RPMI7951 (cell line): ENCODE measurements around the gene NUDT6. TPM values are rescaled to one million over a fixed set of nuclear protein-coding genes. Genes with fewer than 3 reads are reported as not detected.

ENCODE experiments used
- DNase-seq: peaks from one replicate; pipeline ENCODE4 v3.0.0-alpha.2; 2012; ENCODE audit warnings: low read depth
- total RNA-seq: library from RNA; depleted of rRNA; stranded (reverse); fragments of >200 nt; shearing (Covaris generic); gene quantifications from 2 replicates; pipeline ENCODE4 v1.2.3, GENCODE V29; 2014

The NUDT6 gene
- total RNA-seq, 1 experiment from 2014 or later = 17.9 TPM

DNA sequence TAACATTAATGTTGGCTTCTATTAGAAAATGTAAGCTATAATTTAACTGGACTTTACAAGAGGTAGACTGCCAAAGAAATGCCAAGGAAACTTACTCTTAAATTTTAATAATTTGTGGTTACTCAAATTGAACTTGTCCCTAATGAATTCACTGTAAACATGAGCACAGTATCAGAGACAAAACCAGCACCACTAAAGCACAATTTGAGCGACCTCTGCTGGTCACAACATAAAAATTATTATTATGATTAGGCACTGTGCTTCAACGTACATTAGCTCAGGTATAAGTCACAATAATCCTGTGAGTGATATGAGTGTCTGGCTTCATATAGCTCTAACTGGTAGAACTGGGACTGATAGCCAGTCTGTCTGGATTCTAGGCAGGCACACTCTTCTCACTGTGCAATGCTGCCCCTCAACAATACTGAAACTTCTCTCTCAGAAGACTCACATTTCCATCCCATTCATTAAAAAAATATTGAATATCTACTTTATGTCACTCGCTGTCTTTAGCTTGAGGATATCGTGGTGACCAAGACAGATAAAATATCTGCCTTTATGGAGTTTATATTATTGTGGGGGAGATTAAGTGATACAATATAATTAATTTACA is 8.0 kb downstream of the NUDT6 start:
- peak; percentile 24 for DNase-seq

DNA sequence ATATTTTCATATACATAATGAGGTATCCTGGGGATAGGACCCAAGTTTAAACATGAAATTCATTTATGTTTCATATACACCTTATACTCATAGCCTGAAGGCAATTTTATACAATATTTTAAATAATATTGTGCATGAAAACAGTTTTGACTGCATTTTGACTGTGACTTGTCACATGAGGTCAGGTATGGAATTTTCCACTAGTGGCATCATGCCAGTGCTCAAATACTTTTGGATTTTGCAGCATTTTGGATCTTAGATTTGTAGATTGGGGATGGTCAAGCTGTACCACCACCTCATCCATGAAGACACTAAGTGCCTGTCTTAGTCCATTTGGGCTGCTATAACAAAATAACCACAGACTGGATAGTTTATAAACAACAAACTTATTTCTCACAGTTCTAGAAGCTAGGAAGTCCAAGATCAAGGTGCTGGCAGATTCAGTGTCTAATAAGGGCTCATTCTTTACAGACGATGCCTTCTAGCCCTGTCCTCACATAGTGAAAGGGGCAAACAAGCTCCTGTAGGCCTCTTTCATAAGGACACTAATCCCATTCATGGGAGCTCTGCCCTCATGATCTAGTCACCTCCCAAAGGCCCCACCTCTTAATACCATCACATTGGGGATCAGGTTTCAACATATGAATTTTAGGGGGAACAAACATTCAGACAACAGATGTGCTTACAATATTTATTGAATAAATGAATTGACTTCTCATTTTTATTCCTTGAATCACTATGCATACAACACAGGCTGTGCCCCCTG is 9.4 kb downstream of the NUDT6 start:
- peak; percentile 13 for DNase-seq

DNA sequence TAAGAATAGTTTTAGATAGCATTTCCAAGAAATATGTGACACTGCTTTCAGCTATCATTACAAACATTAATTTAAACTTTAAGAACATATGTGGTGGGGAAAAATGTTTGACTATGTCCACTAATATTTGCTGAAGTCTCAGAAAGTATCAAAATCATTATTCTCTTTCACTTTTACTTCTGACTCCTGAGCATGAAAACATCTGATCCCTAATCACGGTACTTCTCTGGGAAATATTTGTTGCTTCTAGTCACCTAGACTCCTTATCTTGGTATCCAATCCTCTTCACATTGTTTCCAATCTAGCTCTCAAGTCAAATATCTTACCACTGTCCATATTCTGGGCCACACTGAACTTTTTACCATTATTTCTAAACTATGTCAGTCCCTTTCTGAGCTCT is 10.8 kb downstream of the NUDT6 start:
- no peak for DNase-seq

DNA sequence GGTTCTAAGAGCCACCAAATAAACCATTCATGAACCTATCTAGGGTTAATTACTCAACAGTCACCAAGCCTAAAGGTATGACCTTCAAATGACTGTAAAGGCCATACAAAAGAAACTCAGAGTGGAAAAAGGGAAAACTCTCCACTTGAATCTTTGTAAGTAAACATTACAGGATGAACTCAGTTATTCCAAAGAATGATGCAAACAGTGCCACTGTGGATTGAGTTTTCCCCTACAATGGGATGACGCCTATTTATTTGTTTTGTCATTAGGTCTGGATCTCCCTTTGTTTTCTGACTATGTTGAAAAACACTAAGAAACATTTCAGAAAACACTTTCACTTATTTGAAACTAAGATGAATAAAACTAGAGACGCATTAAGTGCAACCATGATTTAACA is 12.7 kb downstream of the NUDT6 start:
- no peak for DNase-seq

DNA sequence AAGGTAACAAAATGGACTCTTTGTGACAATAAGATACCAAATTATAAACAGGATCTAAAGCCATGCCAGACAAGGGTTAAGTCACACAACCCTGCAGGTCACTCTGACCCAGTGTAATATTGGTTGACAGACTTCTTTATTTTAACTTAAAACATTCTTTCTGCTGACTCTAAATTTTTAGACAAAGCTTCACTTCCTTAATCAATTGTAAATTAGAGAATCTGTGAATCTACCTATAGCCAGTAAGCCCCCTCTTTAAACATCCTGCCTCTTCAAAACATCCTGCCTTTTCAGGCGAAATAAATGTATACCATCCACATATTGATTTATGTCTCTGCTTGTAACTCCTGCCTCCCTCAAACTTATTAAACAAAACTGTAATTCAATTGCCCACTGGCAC is 14.2 kb downstream of the NUDT6 start:
- DNase-seq = no peak

DNA sequence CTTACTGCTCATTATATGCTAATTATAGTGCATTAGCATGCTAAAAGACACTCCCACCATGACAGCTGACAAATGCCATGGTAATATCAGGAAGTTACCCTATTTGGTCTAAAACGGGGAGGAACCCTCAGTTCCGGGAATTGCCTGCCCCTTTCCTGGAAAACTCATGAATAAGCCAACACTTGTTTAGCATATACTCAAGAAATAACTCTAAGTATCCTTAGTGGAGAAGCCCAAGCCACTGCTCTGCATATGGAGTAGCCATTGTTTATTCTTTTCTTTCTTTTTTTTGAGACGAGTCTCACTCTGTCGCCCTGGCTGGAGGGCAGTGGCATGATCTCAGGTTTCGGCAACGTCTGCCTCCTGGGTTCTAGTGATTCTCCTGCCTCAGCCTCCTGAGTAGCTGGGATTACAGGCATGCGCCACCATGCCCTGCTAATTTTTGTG is 15.5 kb downstream of the NUDT6 start:
- DNase-seq = no peak

DNA sequence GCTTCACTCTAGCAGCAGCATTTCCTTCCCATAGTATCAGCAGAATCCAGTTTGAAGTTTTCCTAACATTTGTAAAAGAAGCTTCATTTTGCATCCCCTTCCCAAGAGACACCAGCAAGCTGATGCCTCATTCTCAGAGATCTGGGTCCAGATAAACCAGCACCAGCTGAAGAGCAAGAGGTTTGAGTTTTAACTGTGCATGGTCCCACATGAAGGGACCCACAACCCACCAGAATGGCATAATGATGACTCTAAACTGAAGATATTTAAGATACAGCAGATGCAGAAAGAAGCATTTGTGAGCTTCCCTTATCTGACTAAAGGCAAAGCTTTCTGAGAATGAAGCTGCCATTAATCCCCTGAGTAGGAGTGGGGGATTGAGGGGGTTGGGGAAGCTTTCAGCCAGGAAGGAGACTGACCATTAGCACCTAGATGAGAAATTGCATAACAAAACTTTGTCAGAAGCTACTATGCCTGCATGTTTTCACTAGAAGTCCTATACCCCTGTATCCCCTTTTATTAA is 18.6 kb downstream of the NUDT6 start:
- no peak for DNase-seq

DNA sequence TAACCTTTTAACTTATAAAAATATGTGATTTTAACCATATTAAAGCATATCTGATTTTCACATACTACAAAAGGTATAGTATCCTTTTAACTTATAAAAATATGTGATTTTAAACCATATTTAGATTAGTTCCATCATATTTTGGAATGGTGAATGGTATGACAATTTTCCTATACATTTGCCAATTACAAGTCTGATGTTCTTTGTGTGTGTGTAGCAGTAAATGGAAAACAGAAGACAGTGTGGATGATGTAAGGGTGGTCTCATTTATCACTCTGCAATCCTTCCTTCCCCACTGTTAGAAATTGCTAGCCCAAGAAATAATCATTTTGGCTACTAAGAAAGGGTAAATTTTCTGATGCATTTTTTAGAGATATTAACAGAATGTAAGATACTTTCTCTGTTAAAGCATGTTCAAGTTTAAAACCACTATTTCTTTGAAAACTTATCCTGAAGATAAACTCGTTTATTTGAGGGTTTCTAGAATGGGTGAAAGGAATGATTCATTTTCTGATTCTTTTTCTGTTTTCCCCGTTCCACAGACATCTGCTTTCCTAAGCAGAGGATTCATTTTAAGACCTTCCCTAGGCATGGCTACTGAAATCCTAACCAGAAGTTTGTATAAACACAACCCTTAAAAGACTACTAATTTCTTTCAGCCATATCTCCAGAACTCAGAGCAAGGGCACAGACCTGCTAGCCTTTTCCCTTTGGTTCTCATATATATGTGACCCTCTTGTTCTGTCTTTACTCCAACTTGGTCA is 21.0 kb downstream of the NUDT6 start:
- DNase-seq = no peak

DNA sequence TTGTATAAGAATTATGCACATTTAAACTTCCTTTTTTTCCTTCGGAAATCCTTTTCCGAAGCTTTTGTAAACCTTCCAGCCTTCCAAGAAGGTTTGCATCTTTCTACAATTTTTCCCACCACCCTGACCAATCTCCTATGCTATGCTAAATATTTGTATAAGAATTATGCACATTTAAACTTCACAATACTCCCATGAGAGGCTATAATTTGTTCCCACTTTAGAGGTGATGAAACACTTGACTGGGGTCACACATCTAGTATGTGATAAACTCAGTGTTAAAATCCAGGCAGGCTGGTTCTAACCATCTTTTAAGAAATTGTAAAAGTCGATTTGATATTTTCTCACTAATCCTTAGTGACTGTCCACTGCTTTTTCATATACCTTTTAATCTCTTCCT is 22.1 kb downstream of the NUDT6 start:
- DNase-seq = no peak

DNA sequence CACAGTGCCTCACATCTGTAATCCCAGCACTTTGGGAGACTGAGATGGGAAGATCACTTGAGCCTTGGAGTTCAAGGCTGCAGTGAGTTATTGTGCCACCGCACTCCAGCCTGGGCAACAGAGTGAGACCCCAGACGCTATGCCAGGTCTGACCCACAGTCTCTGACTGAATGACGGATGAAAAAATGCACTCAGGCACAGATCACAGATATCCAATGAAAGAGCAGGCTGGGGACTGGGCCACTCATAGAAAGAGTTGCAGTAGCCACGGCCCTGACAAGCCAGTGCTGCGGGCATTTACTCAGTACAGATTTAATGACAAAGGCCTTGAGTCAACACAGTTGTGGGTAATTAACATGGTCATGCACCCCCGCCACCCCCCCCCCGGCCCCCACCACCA is 22.7 kb downstream of the NUDT6 start:
- no peak for DNase-seq

DNA sequence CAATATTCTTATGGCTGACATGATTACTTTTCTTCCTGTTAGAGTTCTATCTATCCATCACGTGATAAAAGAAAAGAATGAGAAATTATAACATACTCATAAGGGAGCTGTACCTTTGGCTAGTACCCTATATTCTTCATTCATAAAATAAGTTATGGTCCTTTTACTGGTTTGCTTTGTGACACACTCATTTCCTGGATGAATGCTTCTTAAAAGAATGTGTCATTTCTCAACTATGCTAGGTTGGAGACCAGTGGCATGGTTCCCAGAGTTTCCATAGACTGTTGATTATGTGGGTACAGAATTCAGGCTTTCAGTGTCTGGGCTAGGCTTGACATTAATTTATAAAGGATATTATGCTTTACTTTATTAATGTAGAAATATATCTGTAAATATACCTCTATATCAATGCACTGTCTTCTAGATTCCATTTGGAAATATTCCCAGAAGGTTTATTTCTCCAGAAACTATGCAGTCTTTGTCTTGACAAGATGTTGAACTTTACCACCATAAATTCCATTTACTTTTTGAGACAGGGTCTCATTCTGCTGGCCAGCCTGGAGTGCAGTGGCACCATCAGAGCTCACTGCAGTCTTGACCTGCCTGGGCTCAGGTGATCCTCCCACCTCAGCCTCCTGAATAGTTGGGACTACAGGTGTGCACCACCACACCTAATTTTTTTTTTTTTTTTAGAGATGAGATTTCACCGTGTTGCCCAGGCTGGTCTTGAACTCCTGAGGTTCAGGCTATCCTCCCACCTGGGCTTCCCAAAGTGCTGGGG is 23.8 kb downstream of the NUDT6 start:
- DNase-seq = peak; percentile 88

DNA sequence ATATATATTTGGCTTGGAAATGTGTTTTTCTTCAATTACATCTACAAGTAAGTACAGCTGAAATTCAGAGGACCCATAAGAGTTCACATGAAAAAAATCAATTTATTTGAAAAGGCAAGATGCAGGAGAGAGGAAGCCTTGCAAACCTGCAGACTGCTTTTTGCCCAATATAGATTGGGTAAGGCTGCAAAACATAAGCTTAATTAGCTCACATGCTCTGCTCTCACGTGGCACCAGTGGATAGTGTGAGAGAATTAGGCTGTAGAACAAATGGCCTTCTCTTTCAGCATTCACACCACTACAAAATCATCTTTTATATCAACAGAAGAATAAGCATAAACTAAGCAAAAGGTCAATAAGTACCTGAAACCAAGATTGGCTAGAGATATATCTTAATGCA is 26.1 kb downstream of the NUDT6 start:
- DNase-seq = no peak

DNA sequence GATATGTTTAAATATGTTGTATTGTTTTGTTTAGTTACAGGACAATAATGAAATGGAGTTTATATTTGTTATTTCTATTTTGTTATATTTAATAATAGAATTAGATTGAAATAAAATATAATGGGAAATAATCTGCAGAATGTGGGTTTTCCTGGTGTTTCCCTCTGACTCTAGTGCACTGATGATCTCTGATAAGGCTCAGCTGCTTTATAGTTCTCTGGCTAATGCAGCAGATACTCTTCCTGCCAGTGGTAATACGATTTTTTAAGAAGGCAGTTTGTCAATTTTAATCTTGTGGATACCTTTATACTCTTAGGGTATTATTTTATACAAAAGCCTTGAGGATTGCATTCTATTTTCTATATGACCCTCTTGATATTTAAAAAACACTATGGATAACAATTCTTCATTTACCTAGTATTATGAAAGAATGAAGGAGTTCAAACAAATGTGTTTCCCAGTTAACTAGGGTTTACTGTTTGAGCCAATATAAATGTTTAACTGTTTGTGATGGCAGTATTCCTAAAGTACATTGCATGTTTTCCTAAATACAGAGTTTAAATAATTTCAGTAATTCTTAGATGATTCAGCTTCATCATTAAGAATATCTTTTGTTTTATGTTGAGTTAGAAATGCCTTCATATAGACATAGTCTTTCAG is 26.9 kb downstream of the NUDT6 start:
- no peak for DNase-seq

DNA sequence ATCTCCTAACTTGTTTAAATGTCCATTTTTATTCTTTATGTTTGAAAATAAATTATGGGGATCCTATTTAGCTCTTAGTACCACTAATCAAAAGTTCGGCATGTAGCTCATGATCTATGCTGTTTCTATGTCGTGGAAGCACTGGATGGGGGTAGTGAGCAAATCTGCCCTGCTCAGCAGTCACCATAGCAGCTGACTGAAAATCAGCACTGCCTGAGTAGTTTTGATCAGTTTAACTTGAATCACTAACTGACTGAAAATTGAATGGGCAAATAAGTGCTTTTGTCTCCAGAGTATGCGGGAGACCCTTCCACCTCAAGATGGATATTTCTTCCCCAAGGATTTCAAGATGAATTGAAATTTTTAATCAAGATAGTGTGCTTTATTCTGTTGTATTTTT is 27.6 kb downstream of the NUDT6 start:
- DNase-seq = no peak

DNA sequence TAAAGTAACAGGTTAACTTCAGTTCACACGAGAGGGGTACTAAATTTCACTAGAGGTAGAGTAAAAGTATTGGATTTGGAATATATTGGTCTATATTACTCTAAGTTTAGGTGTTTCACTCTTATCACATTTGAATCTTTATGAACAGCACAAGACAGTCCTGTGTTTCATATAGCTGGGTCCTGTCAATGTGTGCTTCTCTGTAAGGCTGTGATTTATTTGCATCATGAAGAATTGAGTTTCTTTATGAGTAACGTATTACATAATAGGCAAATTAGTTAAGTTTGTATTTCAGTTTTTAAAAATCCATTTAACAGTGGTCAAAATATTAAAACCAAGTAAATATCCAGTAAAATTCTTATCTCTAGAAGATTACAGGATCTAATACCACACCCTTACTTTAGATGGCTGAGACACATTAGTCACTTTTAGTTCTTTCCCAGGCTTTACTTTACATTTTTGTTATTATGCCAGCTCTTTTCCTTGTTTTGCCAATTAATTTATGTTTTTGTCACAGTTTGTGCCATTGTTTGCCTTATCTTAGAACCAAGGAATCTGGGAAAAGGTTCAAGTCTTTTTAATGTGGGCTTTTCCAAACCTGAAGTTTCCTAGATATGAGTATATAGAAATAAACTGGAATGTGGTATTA is 32.1 kb downstream of the NUDT6 start:
- no peak for DNase-seq

DNA sequence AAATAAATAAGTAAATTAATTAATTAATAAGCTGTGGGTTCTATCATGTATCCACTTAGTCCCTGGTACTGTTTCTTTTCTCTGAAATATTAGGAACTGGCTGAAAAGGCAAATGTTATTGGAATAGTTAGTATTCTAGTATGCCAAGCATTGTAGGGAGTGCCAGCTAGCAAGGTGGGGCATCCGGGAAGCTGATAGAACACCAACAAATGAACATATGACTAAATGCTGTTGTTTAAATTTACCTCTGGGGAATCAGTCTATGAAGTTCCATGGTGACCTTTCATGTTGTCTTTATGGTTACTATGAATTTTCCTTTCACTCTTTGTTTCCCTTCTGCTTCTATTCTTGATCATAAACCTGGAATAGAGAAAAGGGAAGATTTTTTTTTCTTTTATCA is 32.7 kb downstream of the NUDT6 start:
- DNase-seq = no peak

DNA sequence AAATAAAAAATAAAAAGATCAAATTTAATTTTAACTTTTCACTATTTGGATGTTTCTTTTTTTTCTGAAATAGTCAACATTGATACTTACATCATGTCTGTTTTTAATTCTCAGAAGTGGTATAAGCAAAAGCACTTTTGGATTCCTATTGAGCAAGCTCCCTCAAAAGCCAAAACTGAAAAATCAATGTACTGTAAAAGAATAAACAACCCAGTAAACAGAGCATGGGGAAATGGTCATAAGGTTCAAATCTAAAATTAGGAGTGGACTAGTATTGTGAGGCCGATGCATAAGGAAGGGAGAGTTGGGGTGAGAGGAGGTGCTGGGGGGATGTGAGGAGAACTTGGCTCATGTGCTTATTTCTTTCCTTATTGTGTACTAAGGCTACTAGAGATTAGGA is 37.9 kb downstream of the NUDT6 start:
- no peak for DNase-seq

DNA sequence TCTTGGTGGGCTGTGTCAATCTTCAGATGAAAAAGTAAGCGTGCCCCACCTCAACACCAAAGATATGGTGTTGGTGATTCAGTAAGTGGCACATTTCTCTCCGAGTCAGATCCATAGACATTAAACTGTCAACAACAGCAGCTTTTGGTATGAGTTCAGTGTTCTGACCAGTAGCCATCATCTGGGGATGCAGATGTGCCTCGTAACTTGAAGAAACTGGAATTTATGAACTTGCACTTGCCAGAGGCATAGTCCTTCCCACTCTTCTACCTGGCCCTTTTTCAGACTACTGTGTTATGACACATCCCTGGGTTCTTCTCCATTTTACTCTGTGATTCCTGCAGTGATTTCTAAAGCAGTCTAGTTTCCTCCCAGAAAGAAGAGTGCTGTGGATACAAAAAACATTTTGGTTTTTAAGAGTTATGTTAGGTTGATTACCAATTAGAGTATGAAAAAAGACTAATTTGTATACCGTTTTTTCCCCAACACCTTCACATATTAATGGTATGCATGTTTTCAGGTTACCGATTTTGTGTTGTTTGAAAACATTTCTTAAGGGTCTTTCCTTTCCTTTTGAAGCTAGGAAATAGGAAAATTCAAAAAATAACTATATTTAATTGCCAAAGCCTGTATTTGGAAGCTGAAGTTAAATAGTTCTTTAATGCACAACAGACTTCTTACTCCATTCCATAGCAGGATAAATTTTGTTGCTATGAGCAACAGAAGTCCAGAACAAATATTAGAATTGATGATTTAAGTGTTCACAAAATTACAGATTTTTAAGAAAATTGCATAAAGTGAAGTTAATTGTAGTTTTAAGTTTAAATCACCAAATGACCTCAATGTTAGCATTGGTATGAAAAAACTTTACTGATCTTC is 39.3 kb downstream of the NUDT6 start:
- DNase-seq = no peak

DNA sequence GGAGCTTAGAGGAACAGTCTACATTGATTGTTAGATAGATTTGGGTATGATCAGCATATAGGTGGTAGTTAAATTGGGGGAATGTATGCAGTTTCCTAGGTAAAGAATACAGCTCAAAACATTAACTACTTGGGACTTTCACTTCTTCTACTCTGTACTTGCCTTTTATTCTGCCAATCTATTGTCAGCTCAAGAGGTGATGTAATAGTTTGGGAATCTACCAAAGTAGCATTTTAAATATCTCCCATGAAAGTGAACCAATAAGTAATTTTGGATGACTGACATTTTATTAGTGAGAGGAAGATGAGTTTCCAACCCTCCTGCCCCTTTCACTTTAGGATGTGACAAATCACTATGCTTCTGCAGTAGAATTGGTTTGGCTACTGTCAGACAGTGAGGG is 43.4 kb downstream of the NUDT6 start:
- DNase-seq = no peak

DNA sequence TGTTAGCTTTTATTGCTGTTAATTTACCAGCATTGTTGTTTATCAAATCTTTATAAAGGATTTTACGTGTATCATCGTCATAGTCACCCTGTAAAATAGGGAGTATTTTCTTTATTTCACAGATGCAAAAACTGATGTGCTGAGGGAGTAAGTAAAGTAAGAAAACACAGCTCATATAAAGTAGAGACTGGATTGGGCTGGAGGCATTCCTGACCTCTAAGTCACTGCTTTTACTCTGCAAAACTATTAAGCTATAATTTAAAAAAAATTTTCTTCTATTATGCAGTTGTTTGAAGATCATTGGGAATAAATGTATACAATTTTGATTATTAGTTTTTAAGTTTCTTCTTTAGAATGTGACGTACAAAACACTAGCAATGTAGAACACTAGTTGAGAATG is 45.9 kb downstream of the NUDT6 start:
- no peak for DNase-seq
